ENCODE results near the gene TANC2.

TANC2 gene

DNA sequence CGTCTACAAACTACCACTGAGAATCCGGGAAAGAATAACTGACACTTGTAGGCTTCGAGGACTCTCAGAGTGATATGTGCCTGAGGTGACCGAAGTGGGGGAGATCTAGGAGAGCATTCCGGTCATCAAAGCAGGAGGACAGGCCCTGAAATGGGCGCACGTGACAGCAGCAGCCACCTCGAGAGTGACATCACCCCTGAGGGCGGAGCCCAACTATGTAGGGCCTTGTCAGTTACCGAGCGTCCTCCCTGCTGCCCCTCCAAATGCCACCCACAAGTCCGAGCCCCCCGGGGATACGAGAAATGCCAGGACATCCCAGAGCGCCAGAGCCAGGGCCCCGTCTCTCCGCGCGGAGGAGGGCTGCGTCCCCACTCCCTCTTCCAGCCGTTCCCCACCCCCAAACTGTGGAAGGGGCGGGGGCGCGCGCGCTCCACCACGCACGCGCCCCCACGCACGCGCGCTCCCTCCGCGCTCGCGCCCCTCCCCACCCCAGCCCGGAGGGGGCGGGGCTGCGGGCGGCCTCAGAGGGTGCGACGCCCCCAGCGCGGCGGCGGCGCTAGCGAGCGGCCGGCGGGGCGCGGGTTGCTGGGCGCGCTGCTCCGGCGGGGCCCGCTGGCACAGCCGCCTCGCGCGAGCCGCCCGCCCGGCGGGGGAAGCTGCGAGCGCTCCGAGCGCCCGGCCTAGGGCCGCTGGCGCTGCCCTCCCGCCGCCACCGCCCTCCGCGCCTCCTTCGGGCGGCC is at the start of gene TANC2:
Gene TANC2, plus strand, starts transcription at position 550 of the 740 bp plus-strand sequence. CDS start 43,325 bp downstream, outside the sequence.
- DNase-seq, result peak; percentile 84

DNA sequence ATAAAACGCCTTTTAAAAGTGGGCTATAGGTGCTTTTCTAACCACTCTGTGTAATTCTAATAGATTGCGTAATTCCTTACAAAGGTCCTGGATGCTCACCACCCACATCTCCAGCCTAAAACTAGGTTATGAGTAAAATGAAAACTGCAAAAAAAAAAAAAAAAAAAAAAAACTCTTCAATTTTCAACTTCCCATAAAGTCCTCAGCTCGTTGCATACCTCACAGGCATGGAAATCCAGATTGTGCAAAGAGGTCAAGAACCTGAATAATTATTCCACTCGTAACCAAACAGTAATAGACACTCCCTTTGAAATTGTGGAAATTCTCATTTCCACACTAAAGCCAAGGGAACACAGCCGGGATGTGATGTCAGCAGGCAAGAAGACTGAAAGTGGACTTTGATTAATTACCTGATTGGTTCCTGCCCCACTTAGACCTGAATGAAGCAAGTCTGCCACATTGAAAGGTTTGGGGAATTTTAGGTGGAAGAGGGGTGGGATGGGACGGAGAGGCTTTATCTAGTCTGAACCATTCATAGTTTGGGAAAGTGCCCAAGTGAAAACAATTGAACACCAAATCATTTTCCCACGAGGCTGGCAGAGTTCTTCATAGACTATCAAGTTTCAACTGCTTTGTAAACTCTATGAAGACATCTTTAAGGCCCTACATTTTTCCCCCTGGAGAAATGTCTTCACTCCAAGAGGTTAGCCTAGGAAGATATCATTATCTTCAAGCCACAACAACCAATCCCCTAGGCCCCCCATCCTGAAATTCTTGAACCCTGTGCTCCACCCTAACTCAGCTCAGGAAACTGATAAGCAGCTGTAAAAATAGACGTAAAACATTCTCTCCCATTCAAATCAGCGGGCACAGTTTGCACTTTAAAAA is 49.1 kb upstream of the TANC2 start:
- DNase-seq, result no peak

DNA sequence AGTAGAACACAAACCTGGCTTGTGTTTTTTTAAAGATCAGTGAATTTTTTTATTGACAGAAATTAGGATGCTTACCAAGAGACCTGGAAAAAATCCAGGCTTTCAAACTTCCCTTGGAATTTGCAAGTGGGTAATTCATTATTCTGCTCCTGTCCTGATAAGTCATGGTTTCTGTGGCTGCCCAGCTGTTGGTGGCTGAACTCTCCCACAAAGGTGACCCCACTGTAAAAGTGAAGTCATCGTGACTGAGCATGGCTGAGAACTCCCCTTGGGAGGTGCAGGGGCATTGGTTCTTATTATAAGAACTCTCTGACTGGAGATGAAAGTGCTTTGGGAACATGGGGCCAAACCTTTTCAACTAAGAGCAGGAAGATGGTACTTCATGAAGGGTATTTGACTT is 46.6 kb upstream of the TANC2 start:
- DNase-seq, result no peak

DNA sequence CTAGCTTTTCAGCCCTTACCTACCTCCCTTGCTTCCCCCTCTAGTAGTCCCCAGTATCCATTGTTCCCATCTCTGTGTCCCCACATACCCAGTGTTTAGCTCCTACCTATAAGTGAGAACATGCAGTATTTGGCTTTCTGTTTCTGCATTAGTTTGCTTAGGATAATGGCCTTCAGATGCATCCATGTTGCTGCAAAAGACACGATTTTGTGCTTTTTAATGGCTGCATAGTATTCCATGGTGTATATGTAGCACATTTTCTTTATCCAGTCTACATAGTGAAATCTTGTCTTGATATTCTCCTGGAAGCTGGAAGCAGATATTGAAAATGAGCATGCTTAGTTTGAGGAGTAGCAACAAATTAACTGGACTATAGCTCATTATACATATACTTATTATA is 45.7 kb upstream of the TANC2 start:
- DNase-seq, result no peak

DNA sequence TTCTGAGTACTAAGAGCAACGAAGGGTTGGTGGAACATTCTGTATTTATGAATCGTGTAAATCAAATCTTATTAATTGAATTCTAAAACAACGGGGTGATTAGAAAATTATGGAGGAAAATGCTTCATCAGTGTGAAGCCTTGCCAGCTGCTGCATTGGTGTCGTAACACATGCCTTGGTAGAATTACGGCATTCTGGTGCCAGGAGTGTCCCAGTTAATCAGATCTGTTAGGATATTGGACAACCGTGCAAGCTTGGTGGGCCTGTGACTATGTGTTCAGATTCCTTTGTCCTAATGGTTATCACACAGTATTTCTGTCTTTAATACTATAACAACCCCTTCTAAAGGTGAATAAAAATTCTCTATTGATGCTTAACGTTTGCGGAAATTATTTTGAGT is 44.2 kb upstream of the TANC2 start:
- DNase-seq, result no peak

DNA sequence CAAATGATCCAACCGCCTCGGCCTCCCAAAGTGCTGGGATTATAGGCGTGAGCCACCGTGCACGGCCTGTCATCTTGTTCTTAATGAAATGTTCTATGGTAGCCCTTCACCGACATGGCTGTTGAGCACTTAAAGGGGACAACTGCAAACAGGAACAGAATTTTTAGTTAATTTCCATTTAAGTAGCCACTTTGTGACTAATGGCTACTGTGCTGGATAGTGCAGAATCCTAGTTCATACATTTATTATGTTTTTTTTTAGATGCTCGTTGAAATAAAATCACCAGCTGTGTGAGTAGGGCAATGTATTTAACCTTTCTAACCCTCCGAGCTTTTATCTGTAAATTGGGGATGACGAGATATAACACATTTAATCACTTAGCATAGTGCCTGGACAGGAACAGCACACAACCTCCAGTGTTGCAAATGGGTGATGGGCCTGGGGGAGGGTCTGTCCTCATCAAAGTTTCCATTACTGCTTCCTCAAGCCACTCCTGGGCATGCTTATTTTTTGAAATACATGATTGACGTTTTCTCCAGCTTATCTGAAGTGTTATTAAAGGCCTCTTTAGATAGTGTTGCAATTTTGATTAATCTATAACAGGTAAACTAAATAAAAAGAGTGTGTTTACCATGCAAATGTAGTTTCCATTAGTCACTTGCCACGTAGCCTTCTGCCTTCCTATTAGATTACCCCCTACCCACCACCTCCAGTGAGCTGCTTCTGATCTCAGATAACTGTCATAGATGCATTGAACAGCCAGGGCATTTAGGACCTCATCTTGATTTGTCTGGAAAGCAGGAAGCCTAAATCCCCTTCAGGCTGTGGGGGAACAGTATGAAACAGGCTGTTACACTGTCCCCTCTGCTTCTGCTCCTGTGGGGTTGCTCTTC is 42.5 kb upstream of the TANC2 start:
- no peak for DNase-seq

DNA sequence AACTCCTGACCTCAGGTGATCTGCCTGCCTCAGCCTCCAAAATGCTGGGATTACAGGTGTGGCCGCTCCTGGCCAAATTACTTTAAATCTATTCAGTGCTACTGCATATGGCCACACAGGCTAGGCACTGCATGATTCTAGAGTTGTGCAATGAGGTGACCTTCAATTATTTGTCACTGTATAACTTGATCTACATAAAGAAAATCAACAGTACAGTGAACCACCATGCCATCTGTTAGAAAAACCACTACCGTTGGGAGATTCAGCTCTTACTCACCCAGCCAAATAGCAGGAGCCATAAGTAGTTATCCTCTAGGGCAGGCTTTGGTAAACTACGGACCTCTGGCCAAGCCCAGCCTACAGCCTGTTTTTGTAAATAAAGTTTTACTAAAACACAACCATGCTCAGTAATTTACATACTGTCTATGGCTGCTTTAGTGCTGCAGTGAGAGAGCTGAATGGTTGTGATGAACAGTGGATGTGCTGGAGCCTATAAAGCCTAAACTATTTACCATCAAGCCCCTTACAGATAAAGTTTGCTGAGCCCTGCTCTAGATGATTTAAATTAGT is 40.7 kb upstream of the TANC2 start:
- DNase-seq, result no peak

DNA sequence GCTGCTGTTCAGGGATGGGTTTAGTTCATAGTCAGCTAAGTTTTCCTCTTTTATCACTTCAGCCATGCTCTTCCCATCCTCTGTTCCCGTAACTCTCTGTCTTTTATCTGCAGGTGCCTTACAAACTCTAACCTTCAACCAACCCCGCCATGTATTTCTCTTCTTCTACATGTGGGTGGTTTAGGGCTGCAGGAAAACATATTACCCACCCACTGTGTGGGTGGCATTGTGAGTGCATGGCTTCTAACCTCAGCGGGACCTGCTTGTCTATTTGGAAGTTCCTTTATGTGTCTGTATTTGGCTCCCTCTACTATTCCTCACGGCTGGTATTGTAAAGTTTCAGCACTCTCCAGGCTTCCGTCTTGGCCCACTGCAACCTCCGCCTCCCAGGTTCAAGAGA is 39.0 kb upstream of the TANC2 start:
- no peak for DNase-seq

DNA sequence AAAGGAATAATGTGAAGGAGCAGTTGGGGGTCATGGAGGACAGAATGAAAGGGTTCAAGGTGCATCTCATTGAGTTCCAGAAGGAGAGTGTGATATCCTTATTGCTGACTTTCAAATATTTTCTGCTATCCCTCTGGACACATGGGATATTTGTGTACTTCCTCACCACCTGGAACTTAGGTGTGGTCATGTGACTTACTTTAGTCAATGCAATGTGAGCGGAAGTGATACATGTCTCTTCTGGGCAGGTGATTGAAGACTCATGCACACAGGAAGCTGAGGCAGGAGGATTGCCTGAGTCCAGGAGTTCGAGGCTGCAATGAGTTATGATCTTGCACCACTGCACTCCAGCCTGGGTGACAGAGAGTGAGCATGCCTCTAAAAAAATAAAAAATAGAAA is 36.7 kb upstream of the TANC2 start:
- DNase-seq, result no peak

DNA sequence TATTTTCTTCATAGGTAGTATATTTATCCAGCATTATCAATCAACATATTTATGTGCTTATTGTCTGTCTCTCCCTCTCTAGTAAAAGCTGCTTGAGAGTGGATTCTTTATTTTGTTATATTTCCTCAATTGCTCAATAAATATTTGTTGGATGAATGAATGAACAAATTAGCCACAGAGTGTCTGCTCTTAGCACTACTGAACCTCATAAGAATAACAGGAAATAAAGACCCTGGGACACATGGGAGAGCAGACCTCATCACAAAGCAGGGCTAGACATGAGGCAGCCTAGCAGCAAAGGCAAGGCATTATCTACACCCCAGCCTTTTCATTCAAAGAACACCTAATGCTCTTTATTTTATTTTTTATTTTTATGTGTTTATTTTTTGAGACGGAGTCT is 34.9 kb upstream of the TANC2 start:
- DNase-seq, result no peak

DNA sequence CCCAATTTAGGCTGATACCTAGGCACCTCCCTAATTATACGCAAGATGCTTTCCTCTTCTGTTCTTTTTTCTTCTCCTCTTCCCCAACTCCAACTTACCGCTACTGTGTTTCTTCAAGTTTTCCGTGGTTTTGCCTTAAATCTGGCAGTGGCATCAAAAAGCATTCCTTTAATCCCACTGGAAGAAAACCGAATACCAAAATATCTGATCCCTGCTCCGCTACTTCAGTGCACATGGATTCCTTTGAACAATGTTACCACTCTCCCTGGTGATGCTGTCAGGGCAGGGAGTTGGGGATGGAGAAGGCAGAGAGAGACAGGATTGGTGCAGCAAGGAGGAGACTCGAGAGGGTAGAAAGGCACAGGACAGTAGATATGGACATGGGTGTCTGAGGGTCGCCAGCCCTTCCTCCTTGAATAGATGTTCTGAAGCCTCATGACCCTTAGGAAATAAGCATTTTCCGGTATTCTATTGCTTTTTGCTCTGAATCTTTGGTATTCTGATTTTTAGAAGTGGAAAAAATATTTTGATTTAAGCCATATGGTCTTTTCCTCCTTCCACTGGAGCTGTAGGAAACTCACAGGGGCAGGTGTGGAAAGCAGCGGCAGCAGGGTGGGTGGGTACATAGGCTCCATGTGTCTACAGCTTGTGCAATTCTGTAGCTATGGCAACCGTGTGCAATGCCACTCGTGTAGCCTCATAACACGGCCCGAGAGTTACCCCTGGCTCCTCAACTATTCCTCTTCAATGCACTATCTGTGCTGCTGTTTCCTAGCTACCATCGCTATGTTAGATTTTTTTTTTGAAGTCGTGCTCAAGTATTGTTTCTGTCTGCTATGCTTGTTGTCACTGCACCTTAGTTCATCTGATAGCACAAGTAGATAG is 32.3 kb upstream of the TANC2 start:
- no peak for DNase-seq

DNA sequence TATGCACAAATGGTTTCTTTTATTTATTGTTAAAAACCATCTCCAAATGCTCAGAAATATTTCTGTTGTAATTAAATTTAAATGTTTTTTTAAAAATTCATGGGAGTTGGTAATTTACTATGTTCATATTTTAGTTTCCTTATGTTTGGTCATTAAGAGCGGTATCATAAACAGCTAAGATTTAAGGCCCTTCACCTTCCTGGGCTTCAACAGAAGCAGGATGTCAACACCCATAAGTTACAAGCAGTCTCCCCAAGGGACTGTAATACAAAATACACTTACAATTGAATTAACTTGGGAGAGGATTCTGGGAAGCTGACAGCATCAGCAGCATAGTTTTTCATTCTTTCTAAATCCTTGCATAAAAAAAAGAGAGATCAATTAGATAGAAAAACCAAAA is 30.9 kb upstream of the TANC2 start:
- no peak for DNase-seq

DNA sequence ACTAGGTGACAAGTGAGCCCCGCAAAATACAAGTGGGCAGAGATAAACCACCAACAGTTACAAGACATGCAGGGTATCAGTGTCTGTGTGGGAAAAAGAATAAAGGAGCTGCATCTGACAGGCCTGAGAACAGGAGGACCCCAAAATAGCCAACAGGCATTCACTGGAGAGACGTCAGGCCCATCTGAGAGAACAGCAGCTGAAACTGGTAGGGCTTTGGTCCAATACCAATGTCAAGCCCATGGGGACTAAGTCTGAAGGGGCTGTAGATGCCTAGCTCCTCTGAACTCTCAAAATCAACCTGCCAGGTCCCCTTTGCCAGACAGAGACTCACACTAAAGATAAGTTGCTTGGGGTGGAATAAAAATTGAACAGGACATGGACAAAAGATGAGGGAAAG is 30.5 kb upstream of the TANC2 start:
- DNase-seq, result no peak

DNA sequence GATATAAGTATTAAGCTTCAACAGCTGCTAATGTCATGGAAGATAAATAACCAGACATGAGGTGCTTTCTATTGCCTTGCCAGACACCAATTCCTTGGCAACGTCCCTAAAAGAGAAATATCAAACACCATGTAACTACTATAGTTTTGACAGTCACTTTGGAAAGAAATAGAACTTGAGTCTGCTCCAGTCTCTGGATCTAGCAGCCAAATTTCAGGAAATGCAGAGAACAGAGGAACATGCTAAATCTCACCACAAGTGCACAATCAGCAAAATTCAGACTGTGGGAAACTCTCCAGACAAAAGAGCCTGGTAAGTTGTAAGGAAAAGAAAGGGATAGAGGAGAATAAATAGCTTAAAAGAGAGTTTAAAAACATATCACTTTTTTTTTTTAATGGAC is 28.4 kb upstream of the TANC2 start:
- DNase-seq, result no peak

DNA sequence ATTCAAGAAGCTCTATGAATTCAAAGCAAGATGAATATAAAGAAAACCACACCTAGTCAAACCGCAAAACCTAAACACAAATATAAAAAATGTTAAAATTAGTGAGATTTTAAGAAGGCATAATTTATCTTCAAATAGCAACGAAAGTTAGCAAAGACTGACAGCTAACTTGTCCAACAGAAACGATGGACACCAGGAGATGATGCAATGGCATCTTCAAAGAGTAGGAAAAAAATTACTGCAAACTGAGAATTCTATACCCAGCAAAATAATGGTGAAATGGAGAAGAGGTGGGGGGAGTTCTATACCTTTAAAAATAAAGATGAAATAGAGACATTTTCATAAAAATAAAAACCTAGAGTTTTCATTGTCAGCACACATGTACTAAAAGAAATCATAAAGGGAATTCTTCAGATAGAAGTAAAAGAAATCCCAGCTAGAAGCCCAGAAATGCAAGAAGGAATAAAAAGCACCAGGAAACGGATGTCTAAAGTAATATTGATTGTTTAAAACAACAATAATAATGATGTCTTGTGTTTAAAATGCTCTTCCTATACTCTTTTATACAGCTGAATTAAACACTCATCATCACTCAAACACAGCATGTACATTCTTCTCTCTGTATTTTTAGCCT is 24.6 kb upstream of the TANC2 start:
- no peak for DNase-seq

DNA sequence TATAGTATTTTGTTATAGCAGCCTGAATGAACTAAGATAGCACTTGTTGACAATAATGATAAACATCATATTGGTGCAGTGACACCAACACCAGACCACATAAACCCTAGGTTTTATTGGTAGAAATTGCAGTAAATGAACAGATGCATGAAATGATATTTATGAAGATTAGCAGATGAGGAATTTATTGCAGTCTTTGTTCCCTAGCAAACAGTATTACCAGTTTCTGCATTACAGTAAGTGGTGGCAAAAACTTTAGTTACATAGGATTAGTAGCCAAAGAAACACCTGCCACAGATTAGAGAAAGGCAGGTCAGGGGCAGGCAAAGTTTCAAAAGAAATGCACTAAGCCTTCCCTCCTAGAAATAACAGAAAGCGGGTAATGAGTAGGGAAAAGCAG is 17.7 kb upstream of the TANC2 start:
- no peak for DNase-seq

DNA sequence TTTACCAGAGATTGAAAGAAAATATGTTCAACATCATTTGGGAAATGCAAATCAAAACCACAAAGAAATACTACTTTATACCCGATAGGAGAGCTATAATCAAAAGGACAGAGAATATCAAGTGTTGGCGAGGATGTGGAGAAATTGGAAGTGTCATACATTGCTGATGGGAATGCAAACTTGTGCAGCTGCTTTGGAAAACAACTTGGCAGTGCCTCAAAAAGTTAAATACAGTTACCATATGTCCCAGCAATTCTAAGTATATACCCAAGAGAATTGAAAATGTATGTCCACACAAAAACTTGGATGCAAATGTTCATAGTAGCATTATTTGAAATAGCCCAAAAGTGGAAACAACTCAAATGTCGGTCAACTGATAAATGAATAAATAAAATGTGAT is 17.0 kb upstream of the TANC2 start:
- no peak for DNase-seq

DNA sequence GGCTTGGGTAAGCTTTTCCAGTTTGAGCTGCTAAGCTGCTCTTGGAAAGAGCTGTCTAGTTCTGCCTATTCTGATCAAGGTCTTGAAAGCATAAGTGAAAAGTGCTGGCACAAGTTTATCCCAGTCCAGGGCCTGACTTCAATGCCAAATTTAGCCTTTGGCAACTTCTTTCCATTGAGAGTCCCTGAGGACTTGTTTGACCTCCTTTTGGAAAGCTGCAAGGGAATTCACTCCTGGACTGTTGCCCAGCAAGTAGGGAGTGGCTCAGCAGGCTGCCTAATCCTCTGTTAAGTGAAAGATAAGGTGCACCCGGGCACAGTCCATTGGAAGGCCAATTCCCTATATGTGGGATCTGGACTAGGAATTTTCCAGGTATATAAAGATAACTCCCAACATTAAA is 16.0 kb upstream of the TANC2 start:
- no peak for DNase-seq

DNA sequence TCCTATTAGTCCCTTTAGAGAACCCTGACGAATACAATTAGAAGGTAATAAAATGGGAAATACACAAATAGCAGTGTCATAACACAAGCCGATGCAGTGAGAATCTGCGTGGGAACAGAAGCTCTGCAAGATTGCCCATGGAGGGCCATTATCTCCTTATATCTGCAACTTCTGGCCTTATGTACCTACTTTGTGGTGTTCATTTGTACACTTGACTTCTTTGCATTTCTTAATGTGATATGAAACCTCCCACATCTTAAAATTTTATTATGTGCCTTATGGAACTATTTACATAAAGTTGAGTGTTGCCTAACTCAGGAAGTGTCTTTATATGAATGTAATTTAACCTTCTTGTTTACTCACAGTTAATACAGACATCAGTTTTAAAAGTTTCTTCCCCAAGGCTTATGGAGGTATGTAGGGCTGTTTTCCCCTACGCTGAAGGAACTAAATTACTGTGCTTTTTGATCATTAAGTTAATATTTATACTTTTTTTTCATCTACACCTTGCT is 10.1 kb upstream of the TANC2 start:
- no peak for DNase-seq

DNA sequence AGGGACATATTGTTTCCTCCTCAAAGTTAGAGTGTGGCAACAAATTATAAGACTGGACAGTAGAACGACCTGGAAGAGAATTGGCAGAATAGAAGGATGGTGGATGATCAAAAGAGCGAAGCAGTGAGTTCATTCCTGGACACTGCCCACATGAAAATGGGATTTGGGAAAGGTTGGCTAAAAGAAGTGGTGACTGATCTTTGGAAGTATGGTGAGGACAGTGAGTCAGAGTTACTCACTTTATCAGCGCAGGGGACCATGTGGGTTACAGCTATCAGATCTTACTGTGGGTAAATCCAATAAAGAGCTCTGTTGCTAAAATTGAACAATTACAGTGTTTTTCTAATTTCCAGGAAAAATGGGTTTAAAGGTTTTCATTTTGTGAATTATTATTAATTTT is 2.7 kb upstream of the TANC2 start:
- no peak for DNase-seq

DNA sequence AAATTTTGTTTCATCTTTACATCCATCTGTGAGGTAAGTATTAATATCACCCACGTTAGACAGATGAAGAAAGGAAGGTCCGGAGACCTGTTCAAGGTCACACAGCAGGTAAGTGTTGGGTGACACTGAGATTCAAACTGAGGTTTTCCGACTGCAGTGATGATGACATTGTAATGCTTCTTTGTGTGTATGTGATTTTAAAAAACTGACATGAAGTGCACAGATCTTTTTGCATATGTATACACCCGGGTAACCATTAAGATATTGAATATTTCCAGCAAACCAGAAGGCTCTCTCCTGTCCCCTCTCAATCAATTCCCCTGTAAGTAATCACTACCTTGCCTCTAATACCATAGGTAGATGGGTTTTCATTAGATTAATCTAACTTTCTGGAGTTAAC is 1.5 kb upstream of the TANC2 start:
- DNase-seq, result no peak
